HG03469 (cell line): Measurements from ENCODE around the gene NCAM1.
"Not testable (repeated sequence)": the region's sequence is repeated elsewhere in the genome, so short reads cannot be mapped to it uniquely, and the experiment has no call there.

ENCODE experiments used
- ATAC-seq: cut with Tn5 transposase; IDR thresholded peaks from one replicate; pipeline ENCODE4 v1.9.1; 2021; ENCODE audit warnings: mild to moderate bottlenecking, moderate library complexity, moderate number of reproducible peaks; ENCODE audit not compliant: unreplicated experiment

NCAM1 gene

DNA sequence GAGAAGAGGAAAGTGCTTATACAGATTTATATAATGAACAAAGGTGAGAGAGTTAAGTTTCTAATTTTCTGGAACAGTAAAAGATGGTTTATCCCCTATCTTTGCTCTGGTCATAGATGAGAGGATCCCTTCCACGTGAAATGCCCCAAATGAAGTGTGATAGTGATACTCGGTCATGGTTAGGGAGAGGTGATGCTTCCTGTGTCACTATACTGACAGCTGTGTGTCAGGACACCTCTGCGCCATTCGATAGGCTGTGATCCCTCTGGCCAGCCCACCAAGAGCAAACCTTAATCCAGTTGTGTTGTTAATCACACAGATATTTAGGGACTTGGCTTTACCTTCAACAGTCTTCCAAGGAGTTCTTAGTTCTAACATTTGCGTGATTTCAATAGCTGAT lies 57.7 kb downstream of the NCAM1 start:
- no peak for ATAC-seq

DNA sequence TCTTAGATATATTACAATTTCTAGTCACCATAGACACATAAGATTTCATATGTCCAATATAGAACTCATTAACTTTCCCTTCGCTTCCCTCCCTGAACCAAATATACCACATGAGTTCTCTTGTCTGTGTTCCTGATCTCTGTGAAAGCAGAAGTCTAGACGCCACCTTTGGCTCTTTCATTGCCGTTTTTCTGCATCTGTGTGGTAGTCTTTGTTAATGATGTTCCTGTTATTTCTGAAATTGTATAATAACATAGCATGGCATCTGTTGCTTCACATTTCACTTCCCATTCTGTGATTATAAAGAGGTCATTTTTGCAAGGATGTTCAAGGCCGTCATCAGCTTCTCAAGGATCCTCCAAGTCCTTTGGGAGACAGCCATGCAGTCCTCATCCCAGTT lies 58.5 kb downstream of the NCAM1 start:
- ATAC-seq, result no peak

DNA sequence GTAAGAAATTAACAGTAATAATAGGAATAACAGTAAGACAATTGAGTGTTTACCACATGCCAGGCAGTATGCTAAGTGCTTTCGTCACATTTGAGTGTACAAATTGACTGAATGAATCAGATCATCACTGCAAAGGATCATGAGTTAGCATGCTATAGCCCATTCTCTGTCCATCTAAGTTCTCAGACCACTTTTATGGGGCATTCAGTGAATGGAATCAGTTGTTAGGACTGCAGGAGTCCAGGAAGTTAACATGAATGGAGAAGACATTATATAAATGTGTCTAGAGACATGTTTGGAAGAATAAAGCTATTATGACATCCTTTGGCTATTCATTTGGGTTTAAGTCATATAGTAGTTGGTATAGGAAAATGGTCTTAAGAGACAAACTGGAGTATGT lies 59.9 kb downstream of the NCAM1 start:
- ATAC-seq, result no peak

DNA sequence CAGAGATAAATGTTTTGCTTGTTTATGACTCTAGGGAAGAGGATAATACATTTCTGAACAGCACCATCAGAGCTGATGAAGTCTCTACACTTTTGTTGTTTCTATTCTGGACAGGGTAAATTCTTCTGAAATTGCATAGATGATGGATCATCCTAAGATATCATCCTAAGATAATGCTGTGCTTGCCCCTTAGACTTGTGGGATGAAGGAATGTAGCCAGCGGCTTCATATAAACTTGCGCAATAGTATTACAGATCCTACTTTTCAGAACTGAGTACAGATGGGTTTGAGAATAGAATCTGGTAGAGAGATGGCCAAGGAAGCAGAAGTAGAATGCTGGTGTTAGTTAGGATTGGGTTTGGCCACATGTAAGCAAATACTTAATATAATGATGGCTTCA lies 61.0 kb downstream of the NCAM1 start:
- no peak for ATAC-seq

DNA sequence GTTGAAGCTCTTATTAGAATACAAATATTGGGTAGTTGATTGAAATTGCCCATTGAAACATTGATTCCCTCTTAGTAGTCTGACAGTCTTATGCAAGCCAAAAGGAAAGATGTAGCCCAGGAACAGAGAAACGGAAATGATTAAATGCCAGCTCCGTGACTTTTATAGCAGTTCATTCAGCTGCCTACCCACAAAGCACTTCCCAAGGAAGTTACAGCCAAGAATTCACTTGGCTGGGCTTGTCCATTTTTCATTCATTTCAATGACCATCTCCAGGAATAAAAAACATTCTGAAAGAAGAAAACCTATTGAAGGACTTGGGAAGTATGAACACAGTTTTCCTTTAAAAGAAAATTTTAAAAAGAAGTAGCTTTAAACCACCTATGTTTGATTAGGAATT lies 62.0 kb downstream of the NCAM1 start:
- no peak for ATAC-seq

DNA sequence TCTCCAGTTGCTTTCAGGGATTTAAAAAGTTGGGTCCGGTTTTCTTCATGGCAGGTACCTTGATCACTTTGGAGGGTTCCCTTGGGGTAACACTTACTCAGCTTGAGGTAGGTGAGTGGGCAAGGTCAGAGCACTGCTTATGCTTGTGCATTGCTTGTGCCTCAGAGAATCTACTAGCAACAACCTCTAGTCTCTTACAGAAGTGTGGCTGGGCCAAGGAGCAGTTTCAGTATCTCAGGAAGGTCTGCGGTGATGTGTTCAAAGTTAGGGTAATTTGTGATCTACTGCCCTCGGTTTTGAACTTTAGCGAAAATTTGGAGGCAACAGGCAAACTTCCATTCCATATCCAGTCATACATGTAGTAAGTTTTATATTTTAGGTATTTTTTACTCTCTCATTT lies 62.8 kb downstream of the NCAM1 start:
- ATAC-seq, result no peak

DNA sequence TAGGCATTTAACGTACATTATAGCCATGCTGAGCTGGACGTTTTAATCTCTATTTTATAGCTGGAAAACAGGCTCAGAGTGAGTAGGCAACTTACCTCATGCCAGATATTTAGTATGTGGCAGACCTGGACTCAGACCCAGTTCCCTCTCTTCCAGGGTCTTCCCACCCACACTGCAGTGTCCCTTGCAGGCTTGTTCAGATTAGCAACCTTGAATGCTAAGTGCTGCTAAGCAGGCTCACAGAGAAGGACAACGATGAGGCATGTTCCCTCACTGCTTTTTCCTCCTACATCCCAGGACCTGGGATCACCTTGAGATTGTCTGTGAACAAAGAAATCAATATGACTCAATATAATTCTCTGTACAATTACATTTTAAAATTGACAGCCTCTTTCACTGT lies 65.6 kb downstream of the NCAM1 start:
- ATAC-seq, result no peak

DNA sequence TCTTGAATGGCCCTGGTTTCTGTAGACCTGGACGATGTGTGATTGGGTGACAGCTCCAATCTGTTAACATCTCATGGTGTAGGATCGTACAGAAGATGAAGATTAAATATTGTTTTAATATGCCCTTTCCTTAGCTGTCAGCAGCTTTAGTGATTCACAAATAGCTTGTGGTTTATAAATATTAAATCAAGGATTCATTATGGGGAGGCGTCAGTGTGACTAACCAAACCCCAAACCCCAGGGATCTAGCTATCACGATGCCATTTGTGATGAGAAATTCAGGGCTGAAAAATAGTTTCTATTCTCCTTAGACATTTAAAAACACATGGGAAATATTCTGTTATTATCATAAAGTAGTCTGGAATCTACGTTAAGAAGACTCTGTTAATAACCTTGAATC lies 73.4 kb downstream of the NCAM1 start:
- no peak for ATAC-seq

DNA sequence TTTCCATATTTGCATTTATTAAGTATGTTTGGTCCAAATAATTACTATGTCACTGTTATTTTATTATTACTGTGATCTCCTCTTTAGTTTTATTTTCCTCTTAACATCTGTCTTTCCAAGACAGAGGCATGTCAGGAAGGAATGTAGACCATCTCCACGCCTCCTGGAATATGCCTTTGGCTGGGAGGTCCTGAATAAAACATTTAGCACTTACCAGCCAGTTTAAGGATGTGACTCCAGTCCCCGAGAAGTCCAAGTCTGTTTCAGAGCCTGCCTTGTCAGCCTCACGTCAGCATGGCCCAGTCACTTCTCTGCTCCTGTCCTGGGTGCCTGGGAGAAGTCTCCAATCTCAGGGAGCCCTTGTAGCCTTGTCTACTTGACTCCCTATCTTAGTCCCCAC lies 74.5 kb downstream of the NCAM1 start:
- ATAC-seq, result no peak

DNA sequence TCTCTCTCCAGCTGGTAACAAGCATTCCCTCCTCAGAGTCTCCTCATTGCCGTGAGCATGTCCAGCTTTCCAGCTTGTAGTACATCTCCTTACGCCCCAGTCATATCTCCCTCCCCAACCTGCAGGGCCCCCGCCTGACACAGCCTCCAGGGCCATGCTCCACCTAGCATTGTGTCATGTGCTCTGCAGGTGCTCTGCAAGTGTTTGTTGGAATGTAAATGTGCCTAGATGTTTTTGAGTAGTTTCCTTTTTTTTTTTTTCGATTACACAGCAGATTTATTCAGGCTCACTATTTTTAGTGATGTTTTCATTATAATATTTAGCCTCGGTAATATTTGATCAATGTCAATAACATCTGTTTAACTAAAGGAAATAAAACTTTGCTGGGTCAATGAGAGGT lies 82.5 kb downstream of the NCAM1 start:
- no peak for ATAC-seq

DNA sequence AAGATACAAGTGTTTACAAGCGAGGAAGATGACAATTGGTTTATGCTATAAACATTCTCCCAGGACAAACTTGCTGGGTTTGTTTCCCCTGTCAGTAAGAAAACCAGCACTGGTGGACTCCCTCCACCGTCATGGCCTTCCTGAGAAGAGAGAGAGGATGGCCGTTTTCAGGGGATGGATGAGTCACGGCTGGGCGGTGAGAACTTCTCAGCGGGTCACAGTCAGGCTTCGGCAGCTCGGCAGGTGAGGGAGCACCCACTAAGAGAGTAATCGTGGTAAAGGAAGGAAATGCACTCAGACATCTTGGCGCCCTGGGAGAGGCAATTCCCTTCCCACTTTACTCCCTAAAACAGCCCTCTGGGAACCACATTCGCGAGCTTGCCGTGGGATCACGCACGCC lies 83.9 kb downstream of the NCAM1 start:
- ATAC-seq, result no peak

DNA sequence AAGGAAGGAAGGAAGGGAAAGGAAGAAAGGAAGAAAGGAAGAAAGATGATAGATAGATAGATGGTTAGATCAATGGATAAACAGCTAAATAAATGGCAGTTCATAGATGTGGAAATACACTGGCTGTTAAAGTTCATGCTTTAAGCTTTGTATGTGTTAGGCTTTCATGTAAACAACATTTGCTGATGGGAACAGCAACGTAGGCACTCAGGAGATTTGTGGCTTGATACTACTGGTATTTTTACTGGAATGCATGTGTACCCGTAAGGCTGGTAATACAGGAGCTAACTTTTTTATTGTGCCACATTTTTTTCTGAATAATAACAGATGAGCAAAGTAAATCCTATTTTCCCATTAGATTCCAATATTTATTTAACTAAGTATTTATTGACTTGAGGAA lies 85.6 kb downstream of the NCAM1 start:
- no peak for ATAC-seq

DNA sequence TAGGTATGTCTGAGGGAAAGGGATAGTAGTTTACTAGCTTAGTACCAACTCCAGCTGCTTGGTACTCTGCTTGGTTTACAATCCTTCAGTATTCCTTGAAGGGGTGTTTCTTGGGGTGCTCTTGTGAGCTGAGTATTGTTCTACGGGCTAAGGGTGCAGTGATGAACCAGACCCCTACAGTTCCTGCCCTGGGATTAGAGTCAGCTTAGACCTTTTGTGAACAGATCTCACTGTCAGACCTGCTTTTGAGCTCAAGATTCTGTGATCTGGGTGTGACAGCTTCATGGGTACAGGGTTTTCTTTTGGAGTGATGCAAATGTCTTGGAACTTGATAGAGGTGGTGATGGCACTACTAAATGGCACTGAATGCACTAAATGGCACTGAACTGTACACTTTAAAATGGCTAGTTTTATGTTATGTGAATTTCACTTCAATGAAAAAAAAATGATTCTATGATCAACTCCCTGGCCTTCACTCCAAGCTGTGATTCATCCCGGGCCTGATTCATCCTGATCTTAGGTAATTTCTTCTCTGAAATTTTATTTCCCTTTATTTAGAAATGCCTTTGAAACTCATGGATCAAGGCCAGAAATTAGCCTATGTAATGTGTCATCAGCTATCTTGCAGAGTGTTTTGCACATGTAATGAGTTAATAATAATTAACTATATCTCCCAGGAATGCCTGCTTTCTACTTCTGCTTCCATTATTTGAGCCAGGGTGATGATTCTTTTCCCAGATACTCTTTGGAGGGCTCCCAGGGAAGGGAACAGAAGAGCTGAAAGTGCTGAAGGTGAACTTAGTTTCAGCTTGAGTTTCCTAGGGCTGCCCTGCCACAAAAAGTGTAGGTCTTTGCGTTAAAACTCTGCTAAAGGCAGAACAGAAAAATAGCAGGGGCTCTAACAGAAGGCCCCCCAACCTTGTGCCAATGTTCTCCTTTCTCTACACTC lies 87.9 kb downstream of the NCAM1 start:
- no peak for ATAC-seq

DNA sequence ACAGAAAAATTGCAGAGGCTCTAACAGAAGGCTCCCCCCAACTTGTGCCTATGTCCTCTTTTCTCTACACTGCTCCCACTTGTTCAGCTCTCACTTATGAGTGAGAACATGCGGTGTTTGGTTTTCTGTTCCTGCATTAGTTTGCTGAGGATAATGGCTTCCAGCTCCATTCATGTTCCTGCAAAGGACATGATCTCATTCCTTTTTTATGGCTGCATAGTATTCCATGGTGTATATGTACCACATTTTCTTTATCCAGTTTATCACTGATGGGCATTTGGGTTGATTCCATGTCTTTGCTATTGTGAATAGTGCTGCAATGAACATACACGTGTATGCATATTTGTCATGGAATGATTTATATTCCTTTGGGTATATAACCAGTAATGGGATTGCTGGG lies 91.8 kb downstream of the NCAM1 start:
- not testable (repeated sequence) for ATAC-seq

DNA sequence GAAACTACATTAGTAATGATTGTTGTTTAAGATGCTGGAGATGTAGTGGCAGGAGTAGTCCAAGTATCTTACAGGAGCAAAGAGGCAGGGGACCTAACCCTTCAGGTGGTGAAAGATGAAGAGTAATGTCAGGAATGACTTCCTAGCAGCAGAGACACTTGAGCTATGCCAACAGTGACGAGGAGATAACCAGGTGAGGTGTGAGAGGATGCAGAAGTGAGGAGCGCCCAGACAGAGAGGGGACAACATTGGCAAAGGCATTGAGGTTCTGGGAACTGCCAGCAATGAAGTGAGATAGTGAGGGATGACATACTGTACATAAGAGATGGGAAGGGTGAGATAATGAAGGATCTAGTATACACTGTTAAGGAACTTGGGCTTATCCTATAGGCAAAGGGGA lies 95.8 kb downstream of the NCAM1 start:
- ATAC-seq, result no peak

DNA sequence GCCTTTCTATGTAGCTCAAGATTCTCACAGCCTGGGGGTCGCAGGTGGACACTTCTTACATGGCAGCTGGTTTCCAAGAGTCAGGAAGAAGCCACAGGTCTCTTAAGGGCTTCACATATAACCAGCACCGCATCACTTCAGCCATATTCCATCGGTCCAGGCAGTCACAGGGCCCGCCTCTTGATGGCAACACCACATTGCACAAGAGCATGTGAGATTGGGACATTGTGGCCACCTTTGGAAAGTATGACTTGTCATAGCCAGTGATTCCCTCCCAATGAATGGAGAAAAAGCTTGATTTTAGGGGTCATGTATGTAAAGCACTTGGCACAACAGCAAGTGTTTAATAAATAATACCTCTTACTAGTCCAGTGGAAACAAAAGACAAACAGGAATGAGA lies 98.3 kb downstream of the NCAM1 start:
- ATAC-seq, result no peak

DNA sequence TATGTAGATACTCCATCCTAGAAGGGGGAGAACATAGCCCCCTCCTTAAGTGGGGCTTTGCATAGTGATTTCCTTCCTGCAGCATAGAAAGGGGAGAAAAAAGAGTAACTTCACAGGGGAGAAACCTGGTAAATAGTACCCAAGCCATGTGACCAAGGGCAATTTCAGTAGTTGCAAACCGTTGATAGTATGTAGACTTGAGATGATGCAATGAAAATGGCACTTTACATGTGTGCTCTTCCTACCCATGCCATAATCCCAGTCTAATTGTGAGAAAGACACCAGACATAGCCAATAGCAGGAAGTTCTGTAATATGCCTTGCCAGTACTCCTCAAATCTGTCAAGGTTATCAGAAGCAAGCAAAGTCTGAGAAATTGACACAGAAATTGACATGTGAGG lies 104.1 kb downstream of the NCAM1 start:
- ATAC-seq, result no peak

DNA sequence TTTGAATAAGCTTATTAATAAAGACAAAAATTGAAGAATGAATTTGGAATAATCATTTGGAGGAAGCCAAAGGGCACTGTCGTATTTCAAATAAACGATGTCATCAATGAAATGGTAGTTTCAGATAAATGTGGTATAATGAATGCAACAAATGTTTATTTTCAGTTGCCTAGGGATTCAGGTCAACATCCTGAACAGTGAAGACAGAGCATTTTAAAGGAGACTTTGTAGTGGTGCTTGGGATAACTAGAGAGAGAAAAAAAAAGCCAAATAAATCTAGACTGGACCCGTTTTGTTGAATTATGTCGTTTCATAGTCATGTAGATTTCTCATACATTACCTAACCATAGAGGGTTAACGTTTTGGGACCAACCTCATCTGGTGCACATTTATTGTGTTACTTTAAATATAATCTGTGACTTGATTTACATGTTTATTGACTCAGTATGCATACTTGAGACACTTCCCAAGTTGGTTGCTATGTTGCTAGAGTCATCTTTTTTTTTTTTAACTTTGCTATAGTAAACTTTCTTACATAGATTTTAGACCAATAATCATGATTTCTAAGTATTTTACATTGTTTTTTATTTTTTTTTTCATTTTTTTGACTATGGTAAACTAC lies 111.1 kb downstream of the NCAM1 start:
- no peak for ATAC-seq

DNA sequence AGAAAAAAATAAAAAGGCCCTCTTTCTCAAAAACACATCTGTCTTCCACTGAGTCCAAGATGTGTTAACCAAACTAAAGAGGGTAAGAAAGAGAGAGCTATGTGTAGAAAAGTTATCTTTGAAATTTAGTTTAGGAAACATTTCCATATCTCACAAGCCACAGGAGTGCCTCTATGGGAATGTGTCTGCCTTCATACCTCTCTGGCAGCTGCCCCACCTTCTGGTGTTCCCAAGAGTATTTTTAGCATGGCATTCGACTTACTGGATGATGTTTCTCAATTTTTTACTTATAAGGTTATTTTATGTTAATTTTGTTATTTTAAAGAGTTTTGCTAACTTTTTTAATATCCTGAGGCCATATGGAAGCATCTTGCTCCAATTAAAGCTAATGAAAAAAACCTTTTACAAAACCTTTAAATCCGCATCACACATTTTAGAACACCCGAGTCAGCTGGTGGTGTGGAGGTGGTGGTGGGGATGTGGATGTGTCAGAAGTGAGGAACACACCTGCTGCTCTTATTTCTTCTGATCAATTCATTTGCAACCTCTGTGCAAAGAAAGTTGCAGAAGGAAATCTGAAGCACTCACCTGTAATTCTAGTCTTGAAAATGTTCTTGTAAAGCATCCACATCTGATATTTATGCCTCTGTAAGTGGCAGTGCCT lies 112.2 kb downstream of the NCAM1 start:
- ATAC-seq, result no peak

DNA sequence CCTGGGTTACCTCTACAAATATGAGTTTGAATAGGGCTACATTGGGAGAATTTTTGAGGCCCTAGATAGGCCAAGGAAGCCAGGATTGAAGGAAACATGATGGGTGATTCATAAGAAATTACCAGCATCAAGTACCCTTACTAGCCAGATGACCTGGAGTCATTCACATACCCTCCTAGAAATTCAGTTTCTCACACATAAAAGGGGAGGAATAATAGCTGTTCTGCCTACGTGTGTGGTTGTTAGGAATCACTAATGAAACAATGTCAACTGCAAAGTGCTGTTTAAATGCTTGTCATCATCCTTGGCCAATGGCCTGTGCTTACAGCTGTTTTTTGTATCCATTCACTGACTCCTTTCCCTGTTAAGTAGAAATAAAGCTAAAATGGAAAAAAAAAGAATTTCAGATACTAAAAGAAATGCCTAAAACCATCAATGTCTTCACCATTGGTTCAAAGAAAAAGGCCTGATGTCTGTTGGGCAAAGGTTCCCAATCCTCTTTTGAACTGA lies 114.4 kb downstream of the NCAM1 start:
- no peak for ATAC-seq

DNA sequence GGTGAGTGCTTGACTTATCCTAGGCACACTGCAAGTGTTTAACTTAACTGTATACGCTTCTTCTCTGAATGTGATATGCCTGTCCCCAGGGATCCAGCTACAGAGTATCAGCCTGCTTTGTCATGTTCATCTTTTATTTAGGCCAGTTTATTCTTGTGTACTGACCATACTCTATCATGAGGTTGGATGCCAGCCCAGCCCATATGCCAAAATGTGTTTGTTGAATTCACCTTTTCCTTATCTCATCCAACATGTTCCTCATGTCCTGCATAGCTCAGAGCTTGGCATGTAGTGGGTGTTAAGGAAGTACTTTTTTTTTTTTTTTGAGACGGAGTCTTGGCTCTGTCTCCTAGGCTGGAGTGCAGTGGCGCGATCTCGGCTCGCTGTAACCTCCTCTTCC lies 116.2 kb downstream of the NCAM1 start:
- ATAC-seq, result no peak
